Fibroblast of lung (primary cell): ENCODE results near the gene CIITA. TPM values are rescaled to one million over a fixed set of nuclear protein-coding genes. Genes with fewer than 3 reads are reported as not detected.
"Not testable (repeated sequence)": the region's sequence is repeated elsewhere in the genome, so short reads cannot be mapped to it uniquely, and the experiment has no call there.

Source experiments
- DNase-seq, 2 donors: peaks; one replicate each; pipeline versions ENCODE4 v3.0.0 to v3.0.0-alpha.2; 2010; ENCODE audit warnings: low read depth in 2 of 2
- H2AFZ ChIP-seq: 2 replicates; pipeline ENCODE4 v1.5.1; 2012; ENCODE audit warnings: low read length, control low read depth, inconsistent platforms
- H3K27ac ChIP-seq: 2 replicates; pipeline ENCODE4 v1.5.1; 2011; ENCODE audit warnings: low read length, control low read depth; ENCODE audit not compliant: insufficient read depth
- H3K27me3 ChIP-seq: 2 replicates; pipeline ENCODE4 v1.5.1; 2011; ENCODE audit warnings: mild to moderate bottlenecking, low read length; ENCODE audit not compliant: control insufficient read depth, insufficient read depth
- H3K36me3 ChIP-seq: 2 replicates; pipeline ENCODE4 v1.5.1; 2011; ENCODE audit warnings: low read length; ENCODE audit not compliant: control insufficient read depth, insufficient read depth
- H3K4me1 ChIP-seq: 2 replicates; pipeline ENCODE4 v1.5.1; 2011; ENCODE audit warnings: low read length; ENCODE audit not compliant: control insufficient read depth, insufficient read depth; ENCODE audit errors: extremely low read depth
- H3K4me2 ChIP-seq: 2 replicates; pipeline ENCODE4 v1.5.1; 2011; ENCODE audit warnings: low read length, control low read depth; ENCODE audit not compliant: insufficient read depth; ENCODE audit errors: extremely low read depth
- H3K4me3 ChIP-seq, 4 experiments: fragments of 200-600 bp in 1 of 4; sonication (generic) in 1 of 4; replicated peaks in 1 of 4; 2 replicates each; pipeline ENCODE4 v1.5.1; 2011 to 2016; ENCODE audit warnings: low read length in 4 of 4, low read depth in 3 of 4, mild to moderate bottlenecking in 3 of 4, control low read depth in 2 of 4, inconsistent platforms in 1 of 4, mixed read lengths in 1 of 4; ENCODE audit not compliant: insufficient read depth in 1 of 4; ENCODE audit errors: control extremely low read depth in 1 of 4
- H3K79me2 ChIP-seq: 2 replicates; pipeline ENCODE4 v1.5.1; 2012; ENCODE audit warnings: mild to moderate bottlenecking, low read length, inconsistent platforms; ENCODE audit not compliant: control insufficient read depth, insufficient read depth
- H3K9ac ChIP-seq: 2 replicates; pipeline ENCODE4 v1.5.1; 2011; ENCODE audit warnings: mild to moderate bottlenecking, low read length, control low read depth; ENCODE audit not compliant: insufficient read depth
- H3K9me3 ChIP-seq: 2 replicates; pipeline ENCODE4 v1.5.1; 2012; ENCODE audit warnings: low read depth, low read length; ENCODE audit not compliant: control insufficient read depth, insufficient read depth
- H4K20me1 ChIP-seq: 2 replicates; pipeline ENCODE4 v1.5.1; 2011; ENCODE audit warnings: low read length; ENCODE audit not compliant: control insufficient read depth, insufficient read depth; ENCODE audit errors: extremely low read depth
- CTCF ChIP-seq, 2 donors: IDR thresholded peaks in 1 of 2; conservative IDR thresholded peaks in 1 of 2; 1 replicate in 1 of 2; 2 replicates in 1 of 2; pipeline ENCODE4 v1.5.1; 2011 to 2012; ENCODE audit warnings: low read length in 2 of 2, control low read depth in 1 of 2, inconsistent platforms in 1 of 2, low read depth in 1 of 2, mild to moderate bottlenecking in 1 of 2
- EZH2 ChIP-seq: IDR thresholded peaks from 2 replicates; pipeline ENCODE4 v1.5.1; 2012; ENCODE audit warnings: low read length, control low read depth, mild to moderate bottlenecking; ENCODE audit errors: missing control alignments
- polyA plus RNA-seq, 2 donors: library from polyadenylated mRNA; depleted of rRNA in 1 of 2; stranded (reverse) in 1 of 2; unstranded in 1 of 2; fragments of >200 nt; gene quantifications; 2 replicates each; pipeline ENCODE4 v1.2.1, GENCODE V29; 2011 to 2012; ENCODE audit warnings: missing spikeins in 1 of 2
- total RNA-seq: library from RNA; depleted of rRNA; stranded (reverse); fragments of >200 nt; gene quantifications from 2 replicates; pipeline ENCODE4 v1.2.1, GENCODE V29; 2014

CIITA gene
- total and polyA plus RNA-seq, 2 donors (not counting 1 experiment from before 2014, with no cell fraction given) = 0.27 to 0.66 TPM

GRCh38 chr16:10830240-10830639 lies 46.8 kb upstream of the CIITA start:
- not testable (repeated sequence) for H3K4me2 ChIP-seq, H3K4me3 ChIP-seq, H3K9ac ChIP-seq, H3K36me3 ChIP-seq, H2AFZ ChIP-seq, H3K9me3 ChIP-seq, H3K27ac ChIP-seq, DNase-seq, H4K20me1 ChIP-seq, H3K27me3 ChIP-seq, H3K79me2 ChIP-seq
- peaks cover 18% of the 10 kb centered on the region for H3K4me1 ChIP-seq

GRCh38 chr16:10831894-10832886 lies 44.8 kb upstream of the CIITA start:
- Histone ChIP-seq H3K36me3 (no peaks in the 10 kb centered on the region), H3K4me2 (no peak overlapping the region), H4K20me1 (no peaks in the 10 kb centered on the region), H3K9ac (no peak overlapping the region), H3K4me1 (peaks cover 18% of the 10 kb centered on the region), H3K27ac (no peak overlapping the region), H3K79me2 (no peaks in the 10 kb centered on the region), H3K27me3 (peaks cover 10% of the 10 kb centered on the region), H2AFZ (no peak overlapping the region), H3K4me3 (no peak overlapping the region), H3K9me3 (no peaks in the 10 kb centered on the region)
- DNase-seq = no peak
- no peak for TF ChIP-seq EZH2
- TF ChIP-seq CTCF (conservative IDR thresholded peaks at IDR 0.05 in 1 of 2, IDR thresholded peaks at IDR 0.05 in 1 of 2; ENCODE audit: low read depth in 1 of 2, low read length in 2 of 2) = no peak

GRCh38 chr16:10833271-10833670 lies 43.7 kb upstream of the CIITA start:
- no peak for TF ChIP-seq CTCF (conservative IDR thresholded peaks at IDR 0.05 in 1 of 2, IDR thresholded peaks at IDR 0.05 in 1 of 2; ENCODE audit: low read depth in 1 of 2, low read length in 2 of 2)
- no peak for TF ChIP-seq EZH2

More at GRCh38 chr16:10833271-10833670, 43.7 kb upstream of the CIITA start:
- no peaks in the 10 kb centered on the region for H3K79me2 ChIP-seq
- DNase-seq = no peak
- H3K4me3 ChIP-seq = no peak overlapping the region
- H3K4me2 ChIP-seq = no peak overlapping the region
- H3K27ac ChIP-seq = no peak overlapping the region
- peaks cover 10% of the 10 kb centered on the region for H3K4me1 ChIP-seq
- no peaks in the 10 kb centered on the region for H4K20me1 ChIP-seq
- H3K36me3 ChIP-seq = no peaks in the 10 kb centered on the region
- peaks cover 10% of the 10 kb centered on the region for H3K27me3 ChIP-seq
- no peak overlapping the region for H3K9ac ChIP-seq
- H3K9me3 ChIP-seq = no peaks in the 10 kb centered on the region
- no peak overlapping the region for H2AFZ ChIP-seq
